DOHH2 (cell line): ENCODE results near the gene ZWINT.

ENCODE experiments used
- H3F3A ChIP-seq: fragments of 200-600 bp; sonication (generic), shearing (Covaris generic); 2 replicates; pipeline ENCODE4 v1.6.0; 2016; ENCODE audit warnings: antibody characterized with exemption, mild to moderate bottlenecking; ENCODE audit not compliant: control insufficient read depth, insufficient read depth
- H3K27ac ChIP-seq: fragments of 200-600 bp; sonication (generic); 2 replicates; pipeline ENCODE4 v1.5.1; 2014; ENCODE audit warnings: low read depth, mild to moderate bottlenecking, low read length, moderate library complexity
- H3K27me3 ChIP-seq: fragments of 200-600 bp; sonication (generic); 2 replicates; pipeline ENCODE4 v1.6.1; 2014; ENCODE audit warnings: mild to moderate bottlenecking, low read length, mixed read lengths; ENCODE audit not compliant: control insufficient read depth
- H3K36me3 ChIP-seq: fragments of 200-600 bp; sonication (generic); 2 replicates; pipeline ENCODE4 v1.6.1; 2014; ENCODE audit warnings: mild to moderate bottlenecking, low read length, moderate library complexity, mixed read lengths; ENCODE audit not compliant: control insufficient read depth
- H3K4me1 ChIP-seq: fragments of 200-600 bp; sonication (generic); 2 replicates; pipeline ENCODE4 v1.6.1; 2014; ENCODE audit warnings: mild to moderate bottlenecking, low read length, mixed read lengths; ENCODE audit not compliant: control insufficient read depth
- H3K4me2 ChIP-seq: fragments of 200-600 bp; sonication (generic); 2 replicates; pipeline ENCODE4 v1.6.0; 2014; ENCODE audit warnings: mild to moderate bottlenecking, low read length, moderate library complexity
- H3K4me3 ChIP-seq: fragments of 200-600 bp; sonication (generic); 2 replicates; pipeline ENCODE4 v1.5.1; 2014; ENCODE audit warnings: mild to moderate bottlenecking, low read length, mixed read lengths
- H3K79me2 ChIP-seq: fragments of 200-600 bp; sonication (generic); 2 replicates; pipeline ENCODE4 v1.6.1; 2014; ENCODE audit warnings: mild to moderate bottlenecking, low read length, mixed read lengths; ENCODE audit not compliant: control insufficient read depth
- H3K9me2 ChIP-seq: fragments of 200-600 bp; sonication (generic); replicated peaks from 2 replicates; pipeline ENCODE4 v1.6.1; 2014; ENCODE audit warnings: mild to moderate bottlenecking, low read length, mixed read lengths; ENCODE audit not compliant: control insufficient read depth
- H3K9me3 ChIP-seq: fragments of 200-600 bp; sonication (generic); 2 replicates; pipeline ENCODE4 v1.6.1; 2014; ENCODE audit warnings: antibody characterized with exemption, low read length, mixed read lengths; ENCODE audit not compliant: control insufficient read depth, insufficient read depth
- H4K20me1 ChIP-seq: fragments of 200-600 bp; sonication (generic); 2 replicates; pipeline ENCODE4 v1.6.0; 2014; ENCODE audit warnings: low read depth, mild to moderate bottlenecking, antibody characterized with exemption, low read length, moderate library complexity; ENCODE audit not compliant: control insufficient read depth, insufficient read depth
- CTCF ChIP-seq: fragments of 200-600 bp; sonication (generic); IDR thresholded peaks from one replicate; pipeline ENCODE4 v1.5.1; 2014; ENCODE audit warnings: antibody characterized with exemption, mild to moderate bottlenecking, low read depth, low read length; ENCODE audit not compliant: poor library complexity, severe bottlenecking
- EZH2phosphoT487 ChIP-seq: fragments of 200-600 bp; sonication (generic); IDR thresholded peaks from 2 replicates; pipeline ENCODE4 v1.6.1; 2017; ENCODE audit warnings: borderline replicate concordance, mild to moderate bottlenecking, antibody characterized with exemption, low read length, moderate library complexity, mixed read lengths

Gene ZWINT

GRCh38 chr10:56341612-56342011, 19.4 kb downstream of the ZWINT start:
- H3K27me3 ChIP-seq: no peaks in the 10 kb centered on the region
- H3K79me2 ChIP-seq: no peaks in the 10 kb centered on the region
- H3K4me1 ChIP-seq: no peaks in the 10 kb centered on the region
- no peak overlapping the region for H3K4me2 ChIP-seq
- H3K4me3 ChIP-seq: no peak overlapping the region
- no peaks in the 10 kb centered on the region for H3K9me2 ChIP-seq
- no peak for TF ChIP-seq EZH2phosphoT487
- TF ChIP-seq CTCF: no peak
- peaks cover 11% of the 10 kb centered on the region for H3K9me3 ChIP-seq
- H3K27ac ChIP-seq: no peak overlapping the region
- H3F3A ChIP-seq: no peaks in the 10 kb centered on the region
- H3K36me3 ChIP-seq: no peaks in the 10 kb centered on the region
- H4K20me1 ChIP-seq: no peaks in the 10 kb centered on the region

GRCh38 chr10:56329961-56330360, 31.1 kb downstream of the ZWINT start:
- TF ChIP-seq CTCF (no peak), EZH2phosphoT487 (no peak)

GRCh38 chr10:56327118-56327517, 33.9 kb downstream of the ZWINT start:
- H3F3A ChIP-seq: no peaks in the 10 kb centered on the region
- H3K9me3 ChIP-seq: no peaks in the 10 kb centered on the region; the same call in 1 of the 2 replicates
- no peak overlapping the region for H3K4me2 ChIP-seq
- H3K36me3 ChIP-seq: no peaks in the 10 kb centered on the region
- H4K20me1 ChIP-seq: no peaks in the 10 kb centered on the region
- H3K4me1 ChIP-seq: no peaks in the 10 kb centered on the region
- H3K79me2 ChIP-seq: no peaks in the 10 kb centered on the region
- TF ChIP-seq CTCF (no peak), EZH2phosphoT487 (no peak)
- no peak overlapping the region for H3K27ac ChIP-seq
- H3K27me3 ChIP-seq: no peaks in the 10 kb centered on the region
- H3K9me2 ChIP-seq: no peaks in the 10 kb centered on the region
- no peak overlapping the region for H3K4me3 ChIP-seq

More at GRCh38 chr10:56329961-56330360, 31.1 kb downstream of the ZWINT start:
- Histone ChIP-seq H3K27ac (no peak overlapping the region), H3K4me3 (no peak overlapping the region), H3K36me3 (no peaks in the 10 kb centered on the region), H3K9me2 (no peaks in the 10 kb centered on the region), H3K4me2 (no peak overlapping the region), H3K4me1 (no peaks in the 10 kb centered on the region), H3K79me2 (no peaks in the 10 kb centered on the region), H4K20me1 (no peaks in the 10 kb centered on the region), H3K9me3 (no peaks in the 10 kb centered on the region), H3K27me3 (no peaks in the 10 kb centered on the region), H3F3A (no peaks in the 10 kb centered on the region)
